H9 (cell line): ENCODE measurements around the gene IL16. TPM values are rescaled to one million over a fixed set of nuclear protein-coding genes. Genes with fewer than 3 reads are reported as not detected.

Source experiments
- DNase-seq: peaks from one replicate; pipeline ENCODE4 v3.0.0-alpha.2; 2017
- H2AFZ ChIP-seq: one replicate; pipeline ENCODE4 v1.6.1; 2013; ENCODE audit warnings: mild to moderate bottlenecking, low read length, control low read depth, moderate library complexity
- H2AK5ac ChIP-seq: 2 replicates; pipeline ENCODE4 v1.6.1; 2013; ENCODE audit warnings: low read length, control low read depth, mixed read lengths; ENCODE audit not compliant: insufficient read length
- H2BK120ac ChIP-seq: one replicate; pipeline ENCODE4 v1.6.1; 2013; ENCODE audit warnings: low read depth, mild to moderate bottlenecking, low read length, control low read depth, inconsistent platforms; ENCODE audit not compliant: poor library complexity, severe bottlenecking
- H2BK12ac ChIP-seq: 2 replicates; pipeline ENCODE4 v1.6.1; 2013; ENCODE audit warnings: low read length, control low read depth, mixed read lengths, low read depth; ENCODE audit not compliant: insufficient read length
- H2BK15ac ChIP-seq: 2 replicates; pipeline ENCODE4 v1.6.1; 2013; ENCODE audit warnings: low read depth, low read length, control low read depth
- H2BK20ac ChIP-seq: one replicate; pipeline ENCODE4 v1.6.1; 2013; ENCODE audit warnings: low read depth, mild to moderate bottlenecking, low read length, control low read depth, inconsistent platforms; ENCODE audit not compliant: poor library complexity, severe bottlenecking
- H2BK5ac ChIP-seq: 2 replicates; pipeline ENCODE4 v1.6.1; 2013; ENCODE audit warnings: low read length, control low read depth, mixed read lengths; ENCODE audit not compliant: insufficient read length
- H3K14ac ChIP-seq: 2 replicates; pipeline ENCODE4 v1.6.1; 2013; ENCODE audit warnings: low read length, control low read depth; ENCODE audit not compliant: insufficient read depth
- H3K18ac ChIP-seq: 2 replicates; pipeline ENCODE4 v1.6.1; 2013; ENCODE audit warnings: low read depth, mild to moderate bottlenecking, mixed read lengths, low read length, control low read depth; ENCODE audit not compliant: insufficient read length
- H3K23ac ChIP-seq: 2 replicates; pipeline ENCODE4 v1.6.1; 2013; ENCODE audit warnings: low read length, control low read depth, mixed read lengths, low read depth; ENCODE audit not compliant: insufficient read length
- H3K23me2 ChIP-seq: 2 replicates; pipeline ENCODE4 v1.6.1; 2013; ENCODE audit warnings: low read depth, mild to moderate bottlenecking, mixed read lengths, low read length, control low read depth; ENCODE audit not compliant: insufficient read length, poor library complexity, severe bottlenecking
- H3K27ac ChIP-seq: 2 replicates; pipeline ENCODE4 v1.5.1; 2013; ENCODE audit warnings: low read length, control low read depth, mixed read lengths, low read depth; ENCODE audit not compliant: insufficient read length
- H3K27me3 ChIP-seq: 2 replicates; pipeline ENCODE4 v1.6.1; 2013; ENCODE audit warnings: low read length, control low read depth, inconsistent platforms; ENCODE audit not compliant: insufficient read depth
- H3K4ac ChIP-seq: 2 replicates; pipeline ENCODE4 v1.6.1; 2013; ENCODE audit warnings: low read depth, mild to moderate bottlenecking, control low read depth, inconsistent platforms, low read length, moderate library complexity
- H3K4me1 ChIP-seq: 2 replicates; pipeline ENCODE4 v1.6.1; 2013; ENCODE audit warnings: low read length, control low read depth, inconsistent platforms; ENCODE audit not compliant: insufficient read depth
- H3K4me2 ChIP-seq: 2 replicates; pipeline ENCODE4 v1.6.1; 2013; ENCODE audit warnings: low read length, control low read depth, mixed read lengths; ENCODE audit not compliant: insufficient read length, insufficient read depth
- H3K56ac ChIP-seq: 2 replicates; pipeline ENCODE4 v1.6.1; 2013; ENCODE audit warnings: low read depth, mild to moderate bottlenecking, mixed read lengths, low read length, control low read depth; ENCODE audit not compliant: insufficient read length
- H3K79me1 ChIP-seq: 2 replicates; pipeline ENCODE4 v1.6.1; 2013; ENCODE audit warnings: low read depth, mild to moderate bottlenecking, moderate library complexity, low read length, control low read depth, inconsistent platforms; ENCODE audit not compliant: insufficient read depth, poor library complexity, severe bottlenecking
- H3K79me2 ChIP-seq: 2 replicates; pipeline ENCODE4 v1.6.1; 2013; ENCODE audit warnings: low read length, control low read depth, inconsistent platforms; ENCODE audit not compliant: insufficient read depth
- H3K9ac ChIP-seq: 2 replicates; pipeline ENCODE4 v1.6.1; 2013; ENCODE audit warnings: low read length, control low read depth, mixed read lengths; ENCODE audit not compliant: insufficient read length; ENCODE audit errors: extremely low read depth
- H3K9me3 ChIP-seq: one replicate; pipeline ENCODE4 v1.6.1; 2013; ENCODE audit warnings: low read depth, low read length, inconsistent platforms; ENCODE audit not compliant: control insufficient read depth
- H3T11ph ChIP-seq: one replicate; pipeline ENCODE4 v1.6.1; 2013; ENCODE audit warnings: mild to moderate bottlenecking, low read length, control low read depth, inconsistent platforms
- H4K20me1 ChIP-seq: one replicate; pipeline ENCODE4 v1.6.1; 2013; ENCODE audit not compliant: control insufficient read depth, insufficient read length, insufficient read depth
- H4K5ac ChIP-seq: 2 replicates; pipeline ENCODE4 v1.6.1; 2013; ENCODE audit warnings: low read depth, mild to moderate bottlenecking, mixed read lengths, low read length, control low read depth; ENCODE audit not compliant: insufficient read length
- H4K8ac ChIP-seq: replicated peaks from 2 replicates; pipeline ENCODE4 v1.6.1; 2013; ENCODE audit warnings: low read length, control low read depth, mixed read lengths, low read depth; ENCODE audit not compliant: insufficient read length
- H4K91ac ChIP-seq: 2 replicates; pipeline ENCODE4 v1.6.1; 2013; ENCODE audit warnings: low read depth, mild to moderate bottlenecking, moderate library complexity, mixed read lengths, low read length, control low read depth; ENCODE audit not compliant: insufficient read length
- H3K27ac Mint-ChIP-seq, 3 experiments: 2 replicates in 2 of 3; 3 replicates in 1 of 3; pipeline ENCODE4 v1.8.0; 2020 to 2021; ENCODE audit warnings: mixed read lengths in 3 of 3, mild to moderate bottlenecking in 1 of 3, moderate library complexity in 1 of 3
- H3K27me3 Mint-ChIP-seq: 2 replicates; pipeline ENCODE4 v1.8.0; 2021; ENCODE audit warnings: low read depth, mild to moderate bottlenecking, moderate library complexity, mixed read lengths
- H3K36me3 Mint-ChIP-seq, 3 experiments: 2 replicates in 2 of 3; 3 replicates in 1 of 3; pipeline ENCODE4 v1.8.0; 2020 to 2021; ENCODE audit warnings: low read depth in 3 of 3, mixed read lengths in 3 of 3; ENCODE audit not compliant: insufficient read depth in 1 of 3
- H3K4me1 Mint-ChIP-seq, 2 experiments: 2 replicates each; pipeline ENCODE4 v1.8.0; 2020; ENCODE audit warnings: mixed read lengths in 2 of 2
- H3K4me3 Mint-ChIP-seq, 2 experiments: 2 replicates in 1 of 2; 3 replicates in 1 of 2; pipeline ENCODE4 v1.8.0; 2020 to 2021; ENCODE audit warnings: mild to moderate bottlenecking in 2 of 2, mixed read lengths in 2 of 2, moderate library complexity in 1 of 2
- H3K9me3 Mint-ChIP-seq, 2 experiments: 2 replicates in 1 of 2; 3 replicates in 1 of 2; pipeline ENCODE4 v1.8.0; 2020; ENCODE audit warnings: mild to moderate bottlenecking in 2 of 2, mixed read lengths in 2 of 2, moderate library complexity in 1 of 2
- CTCF ChIP-seq: fragments of 200-600 bp; sonication (generic); conservative IDR thresholded peaks from 3 replicates; pipeline ENCODE4 v1.8.0; 2021; ENCODE audit warnings: antibody characterized with exemption, mild to moderate bottlenecking
- WGBS: extraction: QIAGEN DNeasy Blood & Tissue Kit; methylation state at CpG from one replicate; pipeline ENCODE4 v1.1.7; 2013; ENCODE audit warnings: missing lambda C conversion rate, low lambda C conversion rate, mixed read lengths; ENCODE audit not compliant: insufficient read length; ENCODE audit errors: extremely low coverage; 5-methylcytosine and 5-hydroxymethylcytosine counted together
- total RNA-seq: library from RNA; stranded (reverse); gene quantifications from 2 replicates; pipeline ENCODE4 v1.2.1, GENCODE V29; 2021

Gene IL16
- total RNA-seq, 1 experiment from 2014 or later: 0.28 TPM

- H3K79me2 ChIP-seq: no peaks in the 10 kb centered on the region
- no peaks in the 10 kb centered on the region for H3K79me1 ChIP-seq
- peaks cover 3% of the 10 kb centered on the region for H3K23me2 ChIP-seq
- H3K27me3 ChIP-seq: no peaks in the 10 kb centered on the region
- no peak overlapping the region for H3K9ac ChIP-seq
- H3K27ac ChIP-seq: no peak overlapping the region
- H2AFZ ChIP-seq: no peak overlapping the region
- no peak overlapping the region for H4K5ac ChIP-seq
- H3T11ph ChIP-seq: no peak overlapping the region
- WGBS: no CpG with 5 or more reads among the region's 3 CpGs
- H3K23ac ChIP-seq: no peak overlapping the region
- H3K9me3 ChIP-seq: no peaks in the 10 kb centered on the region
- no peak for DNase-seq
- H4K20me1 ChIP-seq: no peaks in the 10 kb centered on the region
- Mint-ChIP-seq H3K27me3 (peaks cover 9% of the 10 kb centered on the region), H3K27ac (no peak overlapping the region), H3K9me3 (no peaks in the 10 kb centered on the region), H3K4me1 (peaks cover 10 to 12% of the 10 kb centered on the region in 2 experiments), H3K4me3 (no peak overlapping the region), H3K36me3 (no peaks in the 10 kb centered on the region)
- no peak overlapping the region for H2BK12ac ChIP-seq
- H3K56ac ChIP-seq: no peak overlapping the region
- H2BK20ac ChIP-seq: no peak overlapping the region
- H3K4me1 ChIP-seq: no peaks in the 10 kb centered on the region
- H3K4me2 ChIP-seq: no peak overlapping the region
- H3K18ac ChIP-seq: no peak overlapping the region
- H4K91ac ChIP-seq: no peak overlapping the region
- no peak overlapping the region for H2AK5ac ChIP-seq
- no peak overlapping the region for H4K8ac ChIP-seq
- H2BK15ac ChIP-seq: no peak overlapping the region
- H2BK5ac ChIP-seq: no peak overlapping the region
- H3K4ac ChIP-seq: no peak overlapping the region
- H3K14ac ChIP-seq: no peak overlapping the region
- H2BK120ac ChIP-seq: no peak overlapping the region
- no peak for TF ChIP-seq CTCF
Measured at GRCh38 chr15:81327516-81327915, 130.8 kb downstream of the IL16 start.
